B cell (primary cell): Measurements from ENCODE around the gene PLA2G2F. TPM values are rescaled to one million over a fixed set of nuclear protein-coding genes. Genes with fewer than 3 reads are reported as not detected.

Experiments used
- ATAC-seq: fragments of 200-7000 bp; cut with Tn5 transposase; one replicate; pipeline ENCODE4 v1.10.0; 2021; ENCODE audit warnings: low read depth, mild to moderate bottlenecking, moderate number of reproducible peaks, moderate library complexity
- CTCF ChIA-PET: fragments of 350-600 bp; sonication (Branson Sonifier 250); formaldehyde crosslinking; loops from one replicate; lab custom pipeline; 2021; ENCODE audit warnings: antibody characterized with exemption, inconsistent platforms; lab: Charles Lee
- POLR2A ChIA-PET: fragments of 350-600 bp; sonication (Branson Sonifier 250); formaldehyde crosslinking; loops from one replicate; lab custom pipeline; 2021; ENCODE audit warnings: antibody characterized with exemption; lab: Charles Lee
- DNase-seq: peaks from one replicate; pipeline ENCODE4 v3.0.0; 2013
- H2AFZ ChIP-seq: 2 replicates; pipeline ENCODE4 v1.6.1; 2012; ENCODE audit warnings: mild to moderate bottlenecking, low read depth, low read length; ENCODE audit not compliant: insufficient read depth, poor library complexity, severe bottlenecking
- H3K27ac ChIP-seq, 2 donors: 1 replicate in 1 of 2; 2 replicates in 1 of 2; pipeline ENCODE4 v1.5.1; 2012 to 2013; ENCODE audit warnings: low read length in 2 of 2, mild to moderate bottlenecking in 2 of 2, moderate library complexity in 1 of 2
- H3K27me3 ChIP-seq, 4 experiments: fragments of 200-600 bp in 1 of 4; sonication (generic) in 1 of 4; replicated peaks in 1 of 4; 1 replicate in 2 of 4; 2 replicates in 2 of 4; pipeline versions ENCODE4 v1.6.1 to v1.7.0; 2013 to 2016; ENCODE audit warnings: low read length in 3 of 4, mild to moderate bottlenecking in 2 of 4, mixed read lengths in 1 of 4, moderate library complexity in 1 of 4; ENCODE audit not compliant: insufficient read depth in 4 of 4, control insufficient read depth in 3 of 4; ENCODE audit errors: control extremely low read depth in 1 of 4
- H3K36me3 ChIP-seq, 2 experiments: replicated peaks in 1 of 2; 1 replicate in 1 of 2; 2 replicates in 1 of 2; pipeline versions ENCODE4 v1.6.1 to v1.7.1; 2013; ENCODE audit warnings: low read length in 1 of 2; ENCODE audit not compliant: insufficient read depth in 2 of 2, control insufficient read depth in 1 of 2; ENCODE audit errors: control extremely low read depth in 1 of 2, extremely low read depth in 1 of 2
- H3K4me1 ChIP-seq, 2 donors: fragments of 200-600 bp in 1 of 2; sonication (generic) in 1 of 2; 1 replicate in 1 of 2; 2 replicates in 1 of 2; pipeline versions ENCODE4 v1.5.1 to v1.6.1; 2013 to 2017; ENCODE audit warnings: low read length in 2 of 2; ENCODE audit not compliant: control insufficient read depth in 2 of 2, insufficient read depth in 2 of 2
- H3K4me2 ChIP-seq: replicated peaks from 2 replicates; pipeline ENCODE3; 2012; ENCODE audit warnings: mild to moderate bottlenecking, low read depth, low read length; ENCODE audit not compliant: poor library complexity, severe bottlenecking
- H3K4me3 ChIP-seq, 5 experiments: fragments of 200-600 bp in 1 of 5; sonication (generic) in 1 of 5; 1 replicate in 3 of 5; 2 replicates in 2 of 5; pipeline versions ENCODE4 v1.5.1 to v1.7.0; 2011 to 2016; ENCODE audit warnings: low read length in 4 of 5, mild to moderate bottlenecking in 4 of 5, low read depth in 2 of 5, control low read depth in 1 of 5, moderate library complexity in 1 of 5; ENCODE audit not compliant: insufficient read depth in 1 of 5; ENCODE audit errors: control extremely low read depth in 1 of 5, extremely low read depth in 1 of 5
- H3K79me2 ChIP-seq: fragments of 200-600 bp; sonication (generic); one replicate; pipeline ENCODE4 v1.6.0; 2016; ENCODE audit warnings: low read length; ENCODE audit not compliant: control insufficient read depth, insufficient read depth
- H3K9ac ChIP-seq: fragments of 200-600 bp; sonication (generic); 2 replicates; pipeline ENCODE4 v1.6.1; 2017; ENCODE audit warnings: mild to moderate bottlenecking, low read length, moderate library complexity
- H3K9me3 ChIP-seq, 3 donors: one replicate each; pipeline versions ENCODE4 v1.6.1 to v1.7.1; 2013; ENCODE audit warnings: low read length in 2 of 3; ENCODE audit not compliant: control insufficient read depth in 2 of 3, insufficient read depth in 1 of 3; ENCODE audit errors: control extremely low read depth in 1 of 3
- H4K20me1 ChIP-seq: 2 replicates; pipeline ENCODE4 v1.6.0; 2012; ENCODE audit warnings: mild to moderate bottlenecking, low read length; ENCODE audit not compliant: insufficient read depth, control insufficient read depth, poor library complexity, severe bottlenecking
- H3K27ac Mint-ChIP-seq: one replicate; pipeline ENCODE4 v1.8.0; 2021; ENCODE audit warnings: mixed read lengths
- H3K27me3 Mint-ChIP-seq: one replicate; pipeline ENCODE4 v1.8.0; 2021; ENCODE audit warnings: mixed read lengths
- H3K4me1 Mint-ChIP-seq: one replicate; pipeline ENCODE4 v1.8.0; 2021; ENCODE audit warnings: mixed read lengths
- H3K4me3 Mint-ChIP-seq: one replicate; pipeline ENCODE4 v1.8.0; 2021; ENCODE audit warnings: mixed read lengths
- H3K9me3 Mint-ChIP-seq: one replicate; pipeline ENCODE4 v1.8.0; 2022; ENCODE audit warnings: mixed read lengths; ENCODE audit not compliant: insufficient read depth
- EZH2 ChIP-seq: IDR thresholded peaks from 2 replicates; pipeline ENCODE4 v1.6.1; 2012; ENCODE audit warnings: borderline replicate concordance, low read depth, mild to moderate bottlenecking, moderate library complexity, low read length; ENCODE audit not compliant: insufficient read depth, poor library complexity, severe bottlenecking
- WGBS: methylation state at CpG from one replicate; pipeline ENCODE4 v1.1.5; 2013; ENCODE audit warnings: missing lambda C conversion rate; ENCODE audit not compliant: insufficient coverage; 5-methylcytosine and 5-hydroxymethylcytosine counted together
- intact Hi-C: fragments of 100-400 bp; cut with micrococcal nuclease; formaldehyde crosslinking; loops from one replicate; pipeline ENCODE4 v1.10.0; 2022
- polyA plus RNA-seq: library from polyadenylated mRNA; depleted of rRNA; stranded (reverse); fragments of >200 nt; gene quantifications from 2 replicates; pipeline ENCODE4 v1.2.3, GENCODE V29; 2012
- total RNA-seq, 2 donors: library from RNA; stranded (reverse); fragments of 120-200 nt in 1 of 2; gene quantifications; 1 replicate in 1 of 2; 2 replicates in 1 of 2; pipeline versions ENCODE4 v1.2.3 to v1.2.4, GENCODE V29; 2013 to 2022
- TF ChIP-seq, protein P1 (sequence below): fragments of 200-600 bp; IDR thresholded peaks from one replicate; pipeline ENCODE4 v1.8.0; 2022; ENCODE audit warnings: antibody characterized with exemption, mild to moderate bottlenecking

Gene PLA2G2F
- total and polyA plus RNA-seq, 2 donors (not counting 1 experiment from before 2014, with no cell fraction given): not detected

DNA sequence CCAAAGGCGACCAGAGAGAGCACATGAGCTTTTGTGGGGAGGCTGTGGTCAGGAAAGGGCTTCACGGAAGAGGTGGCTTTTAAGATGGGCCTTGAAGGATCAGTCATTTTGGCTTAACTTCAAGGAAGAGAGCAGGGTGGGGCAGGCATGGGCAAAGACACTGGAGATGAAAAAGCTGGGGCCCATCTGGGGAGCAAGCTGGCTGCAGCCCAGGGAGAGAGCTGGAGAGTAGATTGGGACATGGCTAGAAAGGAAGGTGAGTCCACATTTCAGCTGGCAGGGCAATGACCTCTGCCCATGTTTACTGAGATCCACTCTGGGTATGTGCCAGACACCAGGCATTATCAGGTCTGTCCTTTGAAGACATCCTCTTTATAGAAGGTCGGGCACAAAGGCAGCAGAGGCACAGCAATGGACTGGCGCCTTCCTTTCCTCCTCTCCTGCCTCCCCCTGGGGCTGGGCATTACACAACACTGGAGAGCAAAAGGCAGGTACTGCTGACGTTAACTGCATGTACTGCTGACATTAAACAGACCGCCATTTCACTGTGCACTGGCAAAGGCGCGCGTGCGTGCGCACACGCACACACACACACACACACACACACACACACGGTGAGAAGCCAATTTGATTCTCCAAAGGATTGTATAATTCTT, 44.6 kb downstream of the PLA2G2F start:
- Histone ChIP-seq H3K36me3 (no peaks in the 10 kb centered on the region), H3K27me3 (peaks cover 0 to 31% (median 10%) of the 10 kb centered on the region in 4 experiments), H2AFZ (no peak overlapping the region), H3K79me2 (no peaks in the 10 kb centered on the region), H3K4me1 (peaks cover 19 to 21% of the 10 kb centered on the region in 2 donors), H3K9ac (no peak overlapping the region), H4K20me1 (no peaks in the 10 kb centered on the region), H3K4me2 (no peak overlapping the region), H3K4me3 (no peak overlapping the region), H3K27ac (no peak overlapping the region), H3K9me3 (peaks cover 1 to 14% (median 7%) of the 10 kb centered on the region in 3 donors)
- CTCF ChIA-PET: no interaction called here
- ATAC-seq (no peak), DNase-seq (no peak)
- Mint-ChIP-seq H3K4me3 (peak overlapping the region; percentile 3), H3K9me3 (peaks cover 2% of the 10 kb centered on the region), H3K27ac (no peak overlapping the region), H3K27me3 (peaks cover 48% of the 10 kb centered on the region), H3K4me1 (peaks cover 21% of the 10 kb centered on the region)
- TF ChIP-seq, protein P1, sequence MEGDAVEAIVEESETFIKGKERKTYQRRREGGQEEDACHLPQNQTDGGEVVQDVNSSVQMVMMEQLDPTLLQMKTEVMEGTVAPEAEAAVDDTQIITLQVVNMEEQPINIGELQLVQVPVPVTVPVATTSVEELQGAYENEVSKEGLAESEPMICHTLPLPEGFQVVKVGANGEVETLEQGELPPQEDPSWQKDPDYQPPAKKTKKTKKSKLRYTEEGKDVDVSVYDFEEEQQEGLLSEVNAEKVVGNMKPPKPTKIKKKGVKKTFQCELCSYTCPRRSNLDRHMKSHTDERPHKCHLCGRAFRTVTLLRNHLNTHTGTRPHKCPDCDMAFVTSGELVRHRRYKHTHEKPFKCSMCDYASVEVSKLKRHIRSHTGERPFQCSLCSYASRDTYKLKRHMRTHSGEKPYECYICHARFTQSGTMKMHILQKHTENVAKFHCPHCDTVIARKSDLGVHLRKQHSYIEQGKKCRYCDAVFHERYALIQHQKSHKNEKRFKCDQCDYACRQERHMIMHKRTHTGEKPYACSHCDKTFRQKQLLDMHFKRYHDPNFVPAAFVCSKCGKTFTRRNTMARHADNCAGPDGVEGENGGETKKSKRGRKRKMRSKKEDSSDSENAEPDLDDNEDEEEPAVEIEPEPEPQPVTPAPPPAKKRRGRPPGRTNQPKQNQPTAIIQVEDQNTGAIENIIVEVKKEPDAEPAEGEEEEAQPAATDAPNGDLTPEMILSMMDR: no peak
- no peak for TF ChIP-seq EZH2
- POLR2A ChIA-PET: interaction anchor here (0.7 kb wide), 1 partner anchor 81 kb away, joined by 3 read pairs; no protein-coding TSS in a partner anchor
- intact Hi-C loops: no loop called here
- WGBS: 74% methylated on average over 5 of the region's 13 CpGs

DNA sequence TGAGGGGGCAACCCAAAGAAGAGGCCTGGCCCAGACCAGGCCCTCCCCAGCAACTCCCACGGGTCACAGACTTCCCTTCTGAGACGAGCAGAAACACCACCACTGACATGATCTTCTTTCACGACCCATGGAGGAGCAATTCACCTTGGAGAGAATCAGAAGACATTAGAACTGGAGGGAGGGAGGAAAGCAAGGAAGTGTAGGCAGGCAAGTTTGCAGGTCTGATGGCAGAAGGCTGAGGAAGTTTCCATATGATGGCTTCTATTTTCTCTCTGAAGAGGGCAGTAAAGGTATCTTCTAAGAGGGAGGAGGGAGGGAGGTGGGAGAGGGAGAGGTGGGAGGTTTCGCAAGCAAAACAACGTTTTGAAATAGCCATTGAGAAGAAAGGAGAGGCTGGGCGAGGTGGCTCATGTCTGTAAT, 45.4 kb downstream of the PLA2G2F start:
- 48% methylated on average over 2 of the region's 6 CpGs for WGBS
- Histone ChIP-seq H3K27ac (no peak overlapping the region), H3K27me3 (peaks cover 0 to 30% (median 12%) of the 10 kb centered on the region in 4 experiments), H3K9me3 (peaks cover 1 to 6% (median 6%) of the 10 kb centered on the region in 3 donors), H3K36me3 (no peaks in the 10 kb centered on the region), H3K4me2 (no peak overlapping the region), H2AFZ (no peak overlapping the region), H3K79me2 (no peaks in the 10 kb centered on the region), H4K20me1 (no peaks in the 10 kb centered on the region), H3K4me3 (no peak overlapping the region), H3K9ac (no peak overlapping the region), H3K4me1 (peaks cover 19 to 21% of the 10 kb centered on the region in 2 donors)
- ChIA-PET CTCF (no interaction called here), POLR2A (interaction anchor here (0.7 kb wide), 1 partner anchor 82 kb away, joined by 3 read pairs; no protein-coding TSS in a partner anchor)
- H3K27me3 Mint-ChIP-seq: peaks cover 55% of the 10 kb centered on the region
- peak overlapping the region; percentile 42 for H3K4me3 Mint-ChIP-seq
- H3K4me1 Mint-ChIP-seq: peaks cover 21% of the 10 kb centered on the region
- no peaks in the 10 kb centered on the region for H3K9me3 Mint-ChIP-seq
- TF ChIP-seq, protein P1: no peak
- TF ChIP-seq EZH2: no peak
- ATAC-seq: no peak
- no peak overlapping the region for H3K27ac Mint-ChIP-seq
- no peak for DNase-seq
- intact Hi-C loops: no loop called here
